ENCODE measurements around the gene FAM124B. TPM values are rescaled to one million over a fixed set of nuclear protein-coding genes. Genes with fewer than 3 reads are reported as not detected.

Gene FAM124B
- polyA plus RNA-seq, 1 of the 3 experiments (the other 2 are of a cell fraction): not detected

DNA sequence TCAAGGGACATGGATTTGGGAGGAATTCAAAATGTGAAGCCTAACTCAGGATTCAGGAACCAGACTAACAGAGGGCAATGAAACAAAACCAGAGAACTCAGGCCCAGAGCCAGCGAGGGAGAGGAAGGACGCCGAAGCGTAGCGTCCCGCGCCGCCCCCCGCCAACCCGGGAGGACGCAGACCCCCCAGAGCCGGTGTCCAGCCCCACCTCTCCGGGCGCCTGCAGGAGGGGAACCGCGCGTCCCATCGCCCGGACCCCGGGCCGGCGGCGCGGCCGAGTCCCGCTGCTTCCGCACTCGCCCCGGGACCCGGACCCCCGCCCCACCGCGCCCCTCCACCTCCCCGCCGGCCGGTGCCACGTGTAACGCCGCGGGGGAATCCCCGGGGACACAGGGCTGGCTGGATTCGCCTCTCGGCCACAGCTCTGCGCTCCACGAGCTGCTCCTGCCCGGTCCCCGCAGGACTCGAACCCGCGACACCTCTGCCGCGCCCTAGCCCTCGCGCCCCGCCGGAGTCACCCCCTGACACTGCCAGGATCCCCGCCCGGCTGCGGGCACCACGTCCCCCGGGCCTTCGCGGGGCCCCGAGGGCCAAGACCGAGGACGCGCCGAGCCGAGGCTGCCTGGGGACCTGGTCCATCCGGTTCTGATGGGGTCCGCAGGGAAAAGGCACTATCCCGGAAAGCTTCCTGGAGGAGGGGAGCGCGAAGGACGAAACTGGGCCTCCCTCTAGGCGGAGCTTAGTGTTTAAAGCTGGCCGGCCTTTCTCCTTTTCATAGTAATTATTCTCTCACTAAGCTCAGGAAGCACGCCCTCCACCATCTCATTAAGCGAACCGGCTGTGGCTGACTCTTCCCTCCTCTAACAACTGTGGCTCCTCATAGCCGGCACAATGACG lies 40.4 kb upstream of the FAM124B start:
- CTCF ChIA-PET: interaction anchor here (0.6 kb wide), 1 partner anchor 209 kb away, joined by 3 read pairs; no protein-coding TSS in a partner anchor
- WGBS (ENCODE audit: low lambda C conversion rate): 43% methylated on average over 23 of the region's 82 CpGs
- no peak overlapping the region for H3K9ac ChIP-seq

More for the DNA sequence above, 40.4 kb upstream of the FAM124B start:
- no peaks in the 10 kb centered on the region for H3K9me3 ChIP-seq
- H3K4me2 ChIP-seq: no peak overlapping the region
- peak overlapping the region in 1 of 2 experiments; percentile 29; a peak in 3 of 4 replicates for H3K4me3 ChIP-seq (ENCODE audit: low read depth in 2 of 2, low read length in 1 of 2)
- H3K4me1 ChIP-seq (ENCODE audit: control insufficient read depth in 1 of 2, insufficient read depth in 2 of 2, low read depth in 1 of 2, low read length in 1 of 2): peaks cover 0 to 2% of the 10 kb centered on the region in 2 experiments; a peak in 1 of 4 replicates
- no peaks in the 10 kb centered on the region for H4K20me1 ChIP-seq (ENCODE audit: insufficient read depth)
- TF ChIP-seq, protein P1, sequence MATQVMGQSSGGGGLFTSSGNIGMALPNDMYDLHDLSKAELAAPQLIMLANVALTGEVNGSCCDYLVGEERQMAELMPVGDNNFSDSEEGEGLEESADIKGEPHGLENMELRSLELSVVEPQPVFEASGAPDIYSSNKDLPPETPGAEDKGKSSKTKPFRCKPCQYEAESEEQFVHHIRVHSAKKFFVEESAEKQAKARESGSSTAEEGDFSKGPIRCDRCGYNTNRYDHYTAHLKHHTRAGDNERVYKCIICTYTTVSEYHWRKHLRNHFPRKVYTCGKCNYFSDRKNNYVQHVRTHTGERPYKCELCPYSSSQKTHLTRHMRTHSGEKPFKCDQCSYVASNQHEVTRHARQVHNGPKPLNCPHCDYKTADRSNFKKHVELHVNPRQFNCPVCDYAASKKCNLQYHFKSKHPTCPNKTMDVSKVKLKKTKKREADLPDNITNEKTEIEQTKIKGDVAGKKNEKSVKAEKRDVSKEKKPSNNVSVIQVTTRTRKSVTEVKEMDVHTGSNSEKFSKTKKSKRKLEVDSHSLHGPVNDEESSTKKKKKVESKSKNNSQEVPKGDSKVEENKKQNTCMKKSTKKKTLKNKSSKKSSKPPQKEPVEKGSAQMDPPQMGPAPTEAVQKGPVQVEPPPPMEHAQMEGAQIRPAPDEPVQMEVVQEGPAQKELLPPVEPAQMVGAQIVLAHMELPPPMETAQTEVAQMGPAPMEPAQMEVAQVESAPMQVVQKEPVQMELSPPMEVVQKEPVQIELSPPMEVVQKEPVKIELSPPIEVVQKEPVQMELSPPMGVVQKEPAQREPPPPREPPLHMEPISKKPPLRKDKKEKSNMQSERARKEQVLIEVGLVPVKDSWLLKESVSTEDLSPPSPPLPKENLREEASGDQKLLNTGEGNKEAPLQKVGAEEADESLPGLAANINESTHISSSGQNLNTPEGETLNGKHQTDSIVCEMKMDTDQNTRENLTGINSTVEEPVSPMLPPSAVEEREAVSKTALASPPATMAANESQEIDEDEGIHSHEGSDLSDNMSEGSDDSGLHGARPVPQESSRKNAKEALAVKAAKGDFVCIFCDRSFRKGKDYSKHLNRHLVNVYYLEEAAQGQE (IDR thresholded peaks at IDR 0.05; ENCODE audit: low read depth, low read length): no peak
- TF ChIP-seq EP300 (IDR thresholded peaks at IDR 0.05; ENCODE audit: borderline replicate concordance in 1 of 2, low read depth in 1 of 2, low read length in 1 of 2): no peak
- TF ChIP-seq RFX5 (IDR thresholded peaks at IDR 0.05; ENCODE audit: low read length): no peak
- no peak for TF ChIP-seq EZH2phosphoT487 (IDR thresholded peaks at IDR 0.05; ENCODE audit: borderline replicate concordance, low read depth)
- TF ChIP-seq TEAD4 (IDR thresholded peaks at IDR 0.05; ENCODE audit: borderline replicate concordance, insufficient read depth): no peak
- no peak for TF ChIP-seq FOXM1 (IDR thresholded peaks at IDR 0.05; ENCODE audit: low read depth)
- TF ChIP-seq, protein P2, sequence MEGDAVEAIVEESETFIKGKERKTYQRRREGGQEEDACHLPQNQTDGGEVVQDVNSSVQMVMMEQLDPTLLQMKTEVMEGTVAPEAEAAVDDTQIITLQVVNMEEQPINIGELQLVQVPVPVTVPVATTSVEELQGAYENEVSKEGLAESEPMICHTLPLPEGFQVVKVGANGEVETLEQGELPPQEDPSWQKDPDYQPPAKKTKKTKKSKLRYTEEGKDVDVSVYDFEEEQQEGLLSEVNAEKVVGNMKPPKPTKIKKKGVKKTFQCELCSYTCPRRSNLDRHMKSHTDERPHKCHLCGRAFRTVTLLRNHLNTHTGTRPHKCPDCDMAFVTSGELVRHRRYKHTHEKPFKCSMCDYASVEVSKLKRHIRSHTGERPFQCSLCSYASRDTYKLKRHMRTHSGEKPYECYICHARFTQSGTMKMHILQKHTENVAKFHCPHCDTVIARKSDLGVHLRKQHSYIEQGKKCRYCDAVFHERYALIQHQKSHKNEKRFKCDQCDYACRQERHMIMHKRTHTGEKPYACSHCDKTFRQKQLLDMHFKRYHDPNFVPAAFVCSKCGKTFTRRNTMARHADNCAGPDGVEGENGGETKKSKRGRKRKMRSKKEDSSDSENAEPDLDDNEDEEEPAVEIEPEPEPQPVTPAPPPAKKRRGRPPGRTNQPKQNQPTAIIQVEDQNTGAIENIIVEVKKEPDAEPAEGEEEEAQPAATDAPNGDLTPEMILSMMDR (IDR thresholded peaks at IDR 0.05): no peak
- TF ChIP-seq TCF12 (IDR thresholded peaks at IDR 0.05): no peak
- TF ChIP-seq GABPA (IDR thresholded peaks at IDR 0.05; ENCODE audit: low read depth): no peak
- no peak for TF ChIP-seq ELF1 (IDR thresholded peaks at IDR 0.05)
- TF ChIP-seq, protein P3, sequence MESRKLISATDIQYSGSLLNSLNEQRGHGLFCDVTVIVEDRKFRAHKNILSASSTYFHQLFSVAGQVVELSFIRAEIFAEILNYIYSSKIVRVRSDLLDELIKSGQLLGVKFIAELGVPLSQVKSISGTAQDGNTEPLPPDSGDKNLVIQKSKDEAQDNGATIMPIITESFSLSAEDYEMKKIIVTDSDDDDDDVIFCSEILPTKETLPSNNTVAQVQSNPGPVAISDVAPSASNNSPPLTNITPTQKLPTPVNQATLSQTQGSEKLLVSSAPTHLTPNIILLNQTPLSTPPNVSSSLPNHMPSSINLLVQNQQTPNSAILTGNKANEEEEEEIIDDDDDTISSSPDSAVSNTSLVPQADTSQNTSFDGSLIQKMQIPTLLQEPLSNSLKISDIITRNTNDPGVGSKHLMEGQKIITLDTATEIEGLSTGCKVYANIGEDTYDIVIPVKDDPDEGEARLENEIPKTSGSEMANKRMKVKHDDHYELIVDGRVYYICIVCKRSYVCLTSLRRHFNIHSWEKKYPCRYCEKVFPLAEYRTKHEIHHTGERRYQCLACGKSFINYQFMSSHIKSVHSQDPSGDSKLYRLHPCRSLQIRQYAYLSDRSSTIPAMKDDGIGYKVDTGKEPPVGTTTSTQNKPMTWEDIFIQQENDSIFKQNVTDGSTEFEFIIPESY (IDR thresholded peaks at IDR 0.05; ENCODE audit: borderline replicate concordance, low read depth): no peak
- TF ChIP-seq GATA2 (CRISPR knock-in tag; IDR thresholded peaks at IDR 0.05): no peak
- no peak for TF ChIP-seq RCOR1 (IDR thresholded peaks at IDR 0.05; ENCODE audit: low read length)
- TF ChIP-seq, protein P4, sequence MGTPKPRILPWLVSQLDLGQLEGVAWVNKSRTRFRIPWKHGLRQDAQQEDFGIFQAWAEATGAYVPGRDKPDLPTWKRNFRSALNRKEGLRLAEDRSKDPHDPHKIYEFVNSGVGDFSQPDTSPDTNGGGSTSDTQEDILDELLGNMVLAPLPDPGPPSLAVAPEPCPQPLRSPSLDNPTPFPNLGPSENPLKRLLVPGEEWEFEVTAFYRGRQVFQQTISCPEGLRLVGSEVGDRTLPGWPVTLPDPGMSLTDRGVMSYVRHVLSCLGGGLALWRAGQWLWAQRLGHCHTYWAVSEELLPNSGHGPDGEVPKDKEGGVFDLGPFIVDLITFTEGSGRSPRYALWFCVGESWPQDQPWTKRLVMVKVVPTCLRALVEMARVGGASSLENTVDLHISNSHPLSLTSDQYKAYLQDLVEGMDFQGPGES (IDR thresholded peaks at IDR 0.05; ENCODE audit: low read depth, low read length): no peak
- no peak for TF ChIP-seq MXI1 (IDR thresholded peaks at IDR 0.05; ENCODE audit: low read depth, low read length)
- no peak for TF ChIP-seq NFIC (IDR thresholded peaks at IDR 0.05; ENCODE audit: borderline replicate concordance)
- no peaks in the 10 kb centered on the region; the same call in 1 of the 2 replicates for H3K27me3 ChIP-seq (ENCODE audit: insufficient read depth)
- no peaks in the 10 kb centered on the region for H3K36me3 ChIP-seq (replicated peaks in 1 of 2; ENCODE audit: control insufficient read depth in 1 of 2, insufficient read depth in 2 of 2, low read length in 1 of 2)
- POLR2A ChIA-PET: no interaction called here
- H3K9me2 ChIP-seq: no peaks in the 10 kb centered on the region
- no peak overlapping the region for H3K27ac ChIP-seq (ENCODE audit: low read depth in 2 of 2, low read length in 1 of 2)
- H2AFZ ChIP-seq (ENCODE audit: low read depth): no peak overlapping the region
- DNase-seq: peak; percentile 57
- H3K79me2 ChIP-seq (ENCODE audit: insufficient read depth): no peaks in the 10 kb centered on the region
- no peaks in the 10 kb centered on the region for H3F3A ChIP-seq (replicated peaks; ENCODE audit: insufficient read depth)
